DMS153 (cell line): ENCODE measurements around the gene MAP3K4.
A peak's percentile ranks its signal among the peaks of the same experiment; 100 is the strongest.

ENCODE experiments used
- DNase-seq: peaks from one replicate; lab custom pipeline; 2025; lab: John Stamatoyannopoulos, UW

MAP3K4 gene

GRCh38 chr6:161041274-161041673 lies 49.7 kb downstream of the MAP3K4 start:
- DNase-seq, result no peak

GRCh38 chr6:161044335-161044734 lies 52.8 kb downstream of the MAP3K4 start:
- DNase-seq, result no peak

GRCh38 chr6:161048641-161049040 lies 57.1 kb downstream of the MAP3K4 start:
- DNase-seq, result no peak

GRCh38 chr6:161050134-161050765 lies 58.7 kb downstream of the MAP3K4 start:
- DNase-seq, result no peak

GRCh38 chr6:161053103-161053502 lies 61.5 kb downstream of the MAP3K4 start:
- DNase-seq, result no peak

GRCh38 chr6:161054876-161055275 lies 63.3 kb downstream of the MAP3K4 start:
- DNase-seq, result no peak

GRCh38 chr6:161056451-161056850 lies 64.9 kb downstream of the MAP3K4 start:
- DNase-seq, result no peak

- DNase-seq, result peak; percentile 51
These were observed 65.8 kb downstream of the MAP3K4 start for GRCh38 chr6:161057103-161058091.

GRCh38 chr6:161058741-161059140 lies 67.2 kb downstream of the MAP3K4 start:
- no peak for DNase-seq

- no peak for DNase-seq
These were observed 70.0 kb downstream of the MAP3K4 start for GRCh38 chr6:161061576-161061975.

- DNase-seq, result no peak
These were observed 73.3 kb downstream of the MAP3K4 start for GRCh38 chr6:161064915-161065314.

GRCh38 chr6:161066511-161066910 lies 74.9 kb downstream of the MAP3K4 start:
- no peak for DNase-seq

GRCh38 chr6:161067749-161068148 lies 76.2 kb downstream of the MAP3K4 start:
- DNase-seq, result peak; percentile 67

- DNase-seq, result no peak
These were observed 76.8 kb downstream of the MAP3K4 start for GRCh38 chr6:161068321-161068741.

GRCh38 chr6:161073930-161074329 lies 82.4 kb downstream of the MAP3K4 start:
- no peak for DNase-seq

- no peak for DNase-seq
These were observed 83.0 kb downstream of the MAP3K4 start for GRCh38 chr6:161074496-161075121.

GRCh38 chr6:161076181-161076677 lies 84.7 kb downstream of the MAP3K4 start:
- DNase-seq, result no peak

- DNase-seq, result no peak
These were observed 88.1 kb downstream of the MAP3K4 start for GRCh38 chr6:161079566-161080262.

GRCh38 chr6:161080263-161080970 lies 88.8 kb downstream of the MAP3K4 start:
- DNase-seq, result no peak

GRCh38 chr6:161082215-161082614 lies 90.6 kb downstream of the MAP3K4 start:
- DNase-seq, result no peak

- no peak for DNase-seq
These were observed 93.7 kb downstream of the MAP3K4 start for GRCh38 chr6:161085246-161085645.
